Measurements from ENCODE around the gene REX1BD. TPM values are rescaled to one million over a fixed set of nuclear protein-coding genes. Genes with fewer than 3 reads are reported as not detected.

REX1BD gene
- total and polyA plus RNA-seq, 2 of the 8 experiments (the other 6 are each of a cell fraction or from before 2014, with no cell fraction given) = 56.8 to 62.7 TPM

GRCh38 chr19:18597809-18598660 is 9.4 kb downstream of the REX1BD start (continued):
- TF ChIP-seq CBX5 (IDR thresholded peaks at IDR 0.05; ENCODE audit: low read depth, low read length) = no peak
- no peak for TF ChIP-seq SAP30 (IDR thresholded peaks at IDR 0.05; ENCODE audit: insufficient read depth, insufficient replicate concordance, low read length)
- no peak for TF ChIP-seq CBX8 (IDR thresholded peaks at IDR 0.05; ENCODE audit: borderline replicate concordance, low read depth, low read length)
- TF ChIP-seq TAF7 (optimal IDR thresholded peaks at IDR 0.05; ENCODE audit: borderline replicate concordance, low read depth, low read length) = no peak
- TF ChIP-seq USF2 (IDR thresholded peaks at IDR 0.05; ENCODE audit: low read length) = no peak
- no peak for TF ChIP-seq SIX5 (IDR thresholded peaks at IDR 0.05; ENCODE audit: low read depth, low read length)
- TF ChIP-seq CHD1 (IDR thresholded peaks at IDR 0.05; ENCODE audit: low read depth, low read length) = no peak
- no peak for TF ChIP-seq RFX5 (IDR thresholded peaks at IDR 0.05; ENCODE audit: borderline replicate concordance, low read depth, low read length)
